Measurements from ENCODE around the gene CHD1L. TPM values are rescaled to one million over a fixed set of nuclear protein-coding genes. Genes with fewer than 3 reads are reported as not detected.

Gene CHD1L
- total and polyA plus RNA-seq, 2 of the 4 experiments (the other 2 are of a cell fraction) = 31.2 to 47.5 TPM

- Histone ChIP-seq H4K5ac (ENCODE audit: low read depth, low read length) (no peak overlapping the region), H2BK120ac (ENCODE audit: low read depth, low read length) (no peak overlapping the region), H3K27ac (ENCODE audit: insufficient read depth, low read length) (no peak overlapping the region), H4K8ac (ENCODE audit: low read depth in 2 of 2, low read length in 2 of 2) (no peak overlapping the region), H3K56ac (ENCODE audit: extremely low read depth, insufficient read depth, low read length) (no peak overlapping the region), H3K4me2 (ENCODE audit: low read depth, low read length) (no peak overlapping the region), H3K9me3 (ENCODE audit: control insufficient read depth, insufficient read depth, low read length) (no peaks in the 10 kb centered on the region), H4K91ac (ENCODE audit: insufficient read depth, low read depth, low read length) (no peak overlapping the region), H3K9ac (ENCODE audit: low read depth, low read length) (no peak overlapping the region), H2AK9ac (replicated peaks; ENCODE audit: low read depth, low read length, poor library complexity) (no peak overlapping the region), H2AFZ (replicated peaks; ENCODE audit: low read length, poor library complexity) (no peak overlapping the region), H4K20me1 (ENCODE audit: insufficient read depth, low read length) (no peaks in the 10 kb centered on the region), H3K79me1 (ENCODE audit: low read depth in 1 of 2, low read length in 2 of 2) (no peaks in the 10 kb centered on the region), H3K27me3 (ENCODE audit: control insufficient read depth, insufficient read depth, low read length) (no peaks in the 10 kb centered on the region), H2BK15ac (ENCODE audit: low read depth, low read length) (no peak overlapping the region), H2BK5ac (ENCODE audit: low read depth, low read length, poor library complexity, severe bottlenecking) (no peak overlapping the region), H3K14ac (replicated peaks; ENCODE audit: low read depth, low read length) (no peak overlapping the region), H3K4me3 (ENCODE audit: insufficient read depth, low read depth, low read length) (no peak overlapping the region), H3K36me3 (ENCODE audit: control insufficient read depth, insufficient read depth, low read length) (no peaks in the 10 kb centered on the region), H3K18ac (ENCODE audit: low read depth, low read length) (no peak overlapping the region), H2AK5ac (ENCODE audit: low read depth, low read length) (no peak overlapping the region), H3K9me1 (ENCODE audit: insufficient read depth, low read length) (no peaks in the 10 kb centered on the region; the same call in 1 of the 2 replicates), H2BK20ac (ENCODE audit: low read depth, low read length) (no peak overlapping the region), H3K4ac (ENCODE audit: low read depth, low read length) (no peak overlapping the region), H3K23ac (ENCODE audit: low read depth, low read length) (no peak overlapping the region), H3K4me1 (ENCODE audit: control insufficient read depth, insufficient read depth, low read length) (no peaks in the 10 kb centered on the region)
- no peak for DNase-seq
- CTCF ChIA-PET = no interaction called here
- intact Hi-C loops (cut with micrococcal nuclease) = no loop called here
- WGBS, 2 experiments (ENCODE audit: extremely low coverage in 2 of 2, insufficient read length in 1 of 2) = no CpG with 5 or more reads among the region's 3 CpGs
- TF ChIP-seq CTCF (conservative IDR thresholded peaks at IDR 0.05; ENCODE audit: low read depth, low read length) (no peak), CHD1 (IDR thresholded peaks at IDR 0.05; ENCODE audit: low read depth, low read length) (no peak)
- no TSS peak for BruUV-seq (replicated peaks)
- in situ Hi-C loops (cut with MboI; ENCODE audit: low sequenced_read_pairs) = no loop called here
- ATAC-seq (ENCODE audit: low read depth) = no peak
- dilution Hi-C loops (cut with HindIII; ENCODE audit: low sequenced_read_pairs, unreplicated experiment) = no loop called here
- POLR2A ChIA-PET (ENCODE audit: unreplicated experiment) = no interaction called here
Observed at GRCh38 chr1:147216124-147216523, 26.4 kb upstream of the CHD1L start.

Measured in IMR-90 (cell line).